IPS-NIHi7 (cell line): Measurements from ENCODE around the gene USH1C.

ENCODE experiments used
- DNase-seq: peaks from one replicate; pipeline ENCODE4 v3.0.0; 2012; ENCODE audit warnings: mixed read lengths; ENCODE audit errors: extremely low spot score

The USH1C gene

DNA sequence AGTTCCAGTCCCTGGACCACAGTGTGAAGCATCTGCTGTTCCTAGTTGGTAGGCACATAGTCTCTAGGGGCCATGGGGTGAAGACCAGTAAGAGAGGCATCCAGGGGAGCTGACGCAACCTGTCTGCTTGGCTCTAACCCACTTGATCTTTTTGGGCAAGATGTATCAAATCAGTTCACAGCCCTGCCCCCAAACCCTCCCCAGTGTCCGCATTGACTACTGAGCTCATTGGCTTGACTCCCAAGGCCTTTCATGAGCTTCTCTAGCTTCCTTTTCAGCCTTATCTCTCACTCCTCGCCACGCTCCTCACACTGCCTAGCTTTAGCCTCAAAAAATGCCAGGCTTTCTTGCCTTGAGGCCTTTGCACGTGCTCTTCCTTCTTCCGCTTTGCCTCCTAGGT is 37.9 kb downstream of the USH1C start:
- no peak for DNase-seq

DNA sequence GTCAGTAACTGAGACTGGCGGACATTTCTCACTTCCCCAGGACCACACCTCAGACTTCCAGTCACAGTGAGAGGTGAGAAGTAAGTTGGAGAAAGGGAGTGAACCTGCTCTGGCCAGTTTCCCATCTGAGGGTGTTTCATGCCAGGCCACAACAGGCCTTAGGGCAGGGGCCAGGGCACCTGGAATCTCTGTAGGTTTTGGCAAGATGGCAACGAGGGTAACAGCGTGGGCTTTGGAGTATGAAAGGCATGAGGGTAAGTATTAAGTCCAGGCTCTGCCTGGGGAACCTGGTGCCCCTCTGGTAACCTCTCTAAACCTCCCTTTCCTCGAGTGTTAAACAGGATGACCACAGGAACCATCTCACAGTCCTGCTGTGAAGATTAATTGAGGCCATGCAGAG is 39.1 kb downstream of the USH1C start:
- DNase-seq, result no peak

DNA sequence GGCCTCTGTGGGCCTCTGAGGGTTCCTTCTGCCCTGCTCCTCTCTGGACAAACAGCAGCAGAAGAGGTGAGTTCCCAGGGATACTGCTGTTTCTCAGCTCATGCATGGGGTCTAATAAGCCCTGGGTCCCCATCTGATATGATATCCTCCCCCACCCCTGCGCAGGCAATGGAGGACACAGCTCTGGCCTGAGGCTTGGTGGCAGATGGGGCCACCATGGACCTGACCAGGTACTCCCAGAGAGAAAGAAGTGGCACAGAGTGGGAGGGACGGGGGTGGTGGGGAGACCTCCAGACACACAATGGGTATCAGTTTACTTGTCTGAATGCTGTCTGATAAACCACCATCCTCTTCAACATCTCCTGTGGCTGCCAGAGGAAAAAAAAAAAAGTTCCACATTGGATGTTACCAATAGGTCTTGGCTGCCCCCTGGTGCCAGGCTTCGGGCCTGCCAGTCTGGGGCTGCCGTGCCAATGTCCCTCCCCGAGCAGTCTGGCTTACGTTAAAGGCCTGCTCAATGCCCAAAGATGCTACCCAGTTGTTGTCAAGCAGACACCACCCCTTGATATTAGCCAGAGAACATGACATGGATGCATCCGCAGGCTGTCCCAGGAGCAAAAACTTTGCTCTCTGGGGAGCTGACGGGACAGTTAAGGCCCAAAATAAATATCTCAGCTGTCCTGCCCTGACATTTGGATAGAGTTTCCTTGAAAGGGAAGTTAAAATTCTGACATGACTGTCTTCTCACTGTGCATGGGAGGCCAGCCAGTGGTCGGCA is 39.7 kb downstream of the USH1C start:
- DNase-seq, result peak; percentile 86

DNA sequence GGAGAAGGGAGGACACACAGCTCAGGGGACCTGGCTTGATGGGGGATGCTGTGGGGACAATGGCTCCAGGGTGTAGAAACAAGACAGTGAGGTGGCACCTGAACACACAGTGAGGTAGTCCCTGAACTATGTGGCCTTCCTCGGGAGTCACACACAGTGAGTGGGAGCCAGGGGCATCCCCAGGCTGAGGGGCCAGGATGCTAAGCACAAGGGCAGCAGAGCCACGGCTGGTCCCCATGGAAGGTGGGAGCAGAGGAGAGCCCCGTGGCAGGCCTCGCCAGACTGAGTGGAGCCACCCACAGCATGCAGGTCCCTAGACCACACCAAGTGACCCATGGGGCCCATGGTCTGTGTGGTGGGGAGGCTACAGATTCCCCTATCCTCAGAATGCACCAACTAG is 41.6 kb downstream of the USH1C start:
- DNase-seq, result no peak

DNA sequence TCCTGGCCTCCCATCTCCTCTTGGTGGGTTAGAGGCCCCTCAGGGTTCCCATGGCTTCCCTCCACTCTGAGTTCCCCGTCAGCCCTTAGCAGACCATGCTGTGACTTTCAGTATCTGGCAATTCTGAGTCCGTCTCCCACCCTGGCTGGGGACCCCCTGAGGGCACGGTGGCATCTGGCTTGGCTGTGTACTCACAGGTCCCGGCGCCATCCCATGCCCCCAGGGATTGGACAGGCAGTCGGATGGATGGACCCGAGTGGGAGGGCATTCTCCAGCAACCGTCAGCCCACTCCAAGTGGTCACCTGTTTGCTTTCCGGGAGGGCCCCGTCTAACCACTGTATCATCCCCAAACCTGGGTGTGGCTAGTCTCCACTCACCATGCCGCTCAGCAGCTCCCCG is 43.5 kb downstream of the USH1C start:
- DNase-seq, result no peak

DNA sequence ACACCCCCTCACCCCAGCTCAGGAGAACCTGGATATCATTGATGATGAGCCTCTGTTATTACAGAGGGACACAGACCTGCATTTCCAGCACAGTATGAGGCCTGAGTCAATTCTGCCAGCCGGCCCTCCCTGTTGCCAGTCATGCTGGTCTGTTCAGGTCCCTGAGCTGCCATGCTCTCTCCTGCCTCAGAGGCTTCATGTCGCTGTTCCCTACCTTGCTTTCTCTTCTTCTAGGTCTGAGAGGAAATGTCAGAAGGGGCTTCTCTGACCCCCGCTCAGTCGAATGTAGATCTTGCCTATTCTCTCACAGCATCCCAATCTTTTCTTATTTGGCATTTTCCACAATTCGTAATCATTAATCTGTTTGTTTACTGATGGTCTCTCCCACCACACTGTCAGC is 45.7 kb downstream of the USH1C start:
- DNase-seq, result peak; percentile 56

DNA sequence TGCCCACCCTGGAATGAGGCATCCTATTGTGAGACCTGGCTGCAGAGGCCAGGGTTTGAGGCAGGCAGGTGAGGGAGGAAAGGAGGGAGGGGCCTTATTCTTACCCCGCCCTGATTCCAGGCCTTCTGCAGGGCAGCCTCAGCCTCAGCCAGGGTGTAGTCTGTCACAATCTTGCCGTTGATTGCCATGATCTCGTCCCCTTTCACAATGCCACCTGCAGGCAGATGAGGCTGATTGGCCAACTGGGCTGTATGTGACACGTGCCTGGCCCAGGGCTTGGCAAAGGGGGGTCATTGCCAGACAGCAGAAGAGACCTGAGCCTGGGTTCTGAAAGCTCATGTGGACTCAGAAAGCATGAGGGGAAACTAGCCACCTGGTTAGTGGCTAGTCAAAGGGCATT is 46.2 kb downstream of the USH1C start:
- peak; percentile 31 for DNase-seq

DNA sequence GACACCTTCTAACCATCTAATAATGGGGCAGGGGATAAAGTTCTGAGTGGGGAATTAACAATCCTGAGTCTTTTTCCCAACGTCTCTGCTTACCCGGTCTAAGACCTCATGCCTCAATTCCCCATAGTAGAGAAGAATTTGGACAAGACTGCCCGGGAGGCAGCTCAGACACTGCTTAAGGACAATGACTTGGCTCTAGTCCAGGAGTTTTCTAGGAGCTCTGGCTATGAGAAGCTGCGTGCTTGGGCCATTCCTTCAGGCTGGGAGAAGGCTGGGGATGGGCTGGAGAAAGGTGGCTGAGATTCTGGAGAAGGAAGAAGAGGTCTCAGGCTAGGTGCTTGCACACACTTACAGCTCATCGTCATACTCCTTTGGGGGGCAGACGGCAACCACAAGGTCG is 47.8 kb downstream of the USH1C start:
- DNase-seq, result no peak

DNA sequence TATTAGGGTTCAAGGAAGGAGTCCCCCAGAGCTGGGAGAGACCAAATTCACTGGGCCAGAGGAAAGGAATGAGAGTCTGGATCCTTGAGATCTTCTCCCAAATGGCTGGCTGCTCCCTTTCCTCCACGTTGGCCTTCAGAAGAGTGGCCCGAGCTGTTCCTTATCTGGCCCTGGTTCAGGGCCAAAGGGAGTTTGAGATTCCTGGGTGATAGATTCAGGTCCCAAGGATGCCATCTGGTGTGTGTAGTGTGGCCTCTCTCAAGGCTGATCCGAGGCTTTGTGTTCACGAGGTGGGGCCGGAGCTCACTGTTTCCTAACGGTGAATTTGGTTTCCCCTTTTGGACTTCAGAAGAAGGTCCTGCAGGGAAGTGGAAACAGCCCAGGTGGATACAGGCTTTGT is 50.2 kb downstream of the USH1C start:
- DNase-seq, result no peak

DNA sequence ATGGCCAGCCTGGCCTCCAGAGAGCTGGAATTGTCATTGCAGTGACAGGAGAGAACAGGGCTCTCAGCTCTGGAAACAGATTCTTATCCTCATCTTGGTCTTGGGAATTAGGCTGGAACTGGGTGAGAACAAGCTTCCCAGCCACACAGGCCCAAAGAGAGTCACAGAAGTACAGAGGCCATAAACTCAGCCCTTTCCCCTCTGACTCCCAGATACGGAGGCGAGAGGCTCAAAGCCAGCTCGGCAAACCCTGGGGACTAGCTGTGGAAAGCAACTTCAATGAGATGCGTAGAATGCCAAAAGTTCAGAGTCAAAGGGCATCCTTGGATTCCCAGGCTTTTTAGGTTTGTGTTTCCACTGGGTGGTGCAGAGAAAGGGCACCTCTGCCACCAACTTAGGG is 53.3 kb downstream of the USH1C start:
- no peak for DNase-seq

DNA sequence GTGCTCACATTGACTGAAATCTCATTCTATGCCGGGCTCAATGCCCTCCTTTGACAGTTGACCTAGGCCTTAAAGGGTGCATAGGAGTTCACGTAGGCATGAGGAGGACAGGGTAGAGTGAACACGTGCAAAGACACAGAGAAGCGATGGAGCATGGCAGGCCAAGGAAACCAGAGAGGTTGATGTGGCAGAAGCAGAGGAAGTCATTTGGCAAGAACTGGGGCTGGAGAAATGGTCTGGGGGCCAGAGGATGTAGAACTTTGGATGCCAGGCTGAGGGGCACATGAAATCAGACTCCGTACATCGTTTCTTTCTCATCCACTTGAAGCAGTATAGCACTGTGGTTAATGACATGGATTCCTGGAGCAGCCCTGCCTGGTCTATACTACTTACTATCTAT is 54.0 kb downstream of the USH1C start:
- DNase-seq, result no peak

DNA sequence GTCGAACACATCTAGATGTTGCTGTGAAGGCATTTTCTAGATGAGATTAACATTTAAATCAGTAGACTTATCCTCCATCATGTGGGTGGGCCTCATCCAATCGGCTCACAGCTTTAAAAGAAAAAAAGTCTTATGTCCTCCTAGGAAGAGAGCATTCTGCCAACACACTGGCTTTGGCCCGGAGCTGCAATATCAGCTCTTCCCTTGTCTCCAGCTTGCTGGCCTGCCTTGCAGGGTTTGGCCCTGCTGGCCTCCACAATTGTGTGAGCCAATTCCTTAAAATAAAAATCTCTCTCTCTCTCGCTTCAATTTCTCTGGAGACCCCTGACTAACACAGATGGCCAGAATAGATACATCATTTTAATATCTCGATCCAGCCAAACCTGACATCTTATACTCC is 54.5 kb downstream of the USH1C start:
- no peak for DNase-seq

DNA sequence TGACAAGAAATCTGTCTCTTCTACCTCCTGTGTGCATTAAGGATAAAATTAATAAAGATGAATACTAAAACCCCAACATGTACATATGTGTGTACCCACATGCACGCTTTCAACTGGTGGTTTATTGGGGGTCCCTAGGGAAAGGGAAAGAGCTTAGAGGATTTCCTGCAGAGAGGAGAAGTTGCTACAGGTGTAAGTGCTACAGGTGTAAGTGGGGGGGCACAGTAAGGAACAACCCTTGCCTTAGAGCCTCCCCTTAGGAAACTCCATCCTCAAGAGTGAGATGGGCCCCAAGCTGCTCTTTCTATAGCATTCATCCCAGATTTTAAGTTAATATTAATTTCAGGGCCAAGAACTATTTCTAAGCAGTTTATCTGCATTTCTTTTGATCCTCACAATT is 55.7 kb downstream of the USH1C start:
- no peak for DNase-seq

DNA sequence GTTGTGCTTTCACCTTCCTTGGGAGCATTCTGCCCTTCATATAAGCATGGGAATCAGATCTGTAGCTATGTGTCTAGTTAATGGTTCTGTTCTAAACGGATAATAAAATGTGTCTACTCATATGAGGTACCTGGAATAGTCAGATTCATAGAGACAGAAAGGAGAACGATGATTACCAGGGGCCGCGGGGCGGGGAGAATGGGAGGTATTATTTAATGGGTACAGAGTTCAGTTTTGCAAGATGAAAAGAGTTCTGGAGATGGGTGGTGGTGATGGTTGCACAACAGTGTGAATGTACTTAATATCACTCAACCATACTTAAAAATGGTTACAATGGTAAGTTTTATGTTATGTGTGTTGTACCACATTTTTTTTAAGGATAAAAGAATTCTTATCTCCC is 57.6 kb downstream of the USH1C start:
- no peak for DNase-seq

DNA sequence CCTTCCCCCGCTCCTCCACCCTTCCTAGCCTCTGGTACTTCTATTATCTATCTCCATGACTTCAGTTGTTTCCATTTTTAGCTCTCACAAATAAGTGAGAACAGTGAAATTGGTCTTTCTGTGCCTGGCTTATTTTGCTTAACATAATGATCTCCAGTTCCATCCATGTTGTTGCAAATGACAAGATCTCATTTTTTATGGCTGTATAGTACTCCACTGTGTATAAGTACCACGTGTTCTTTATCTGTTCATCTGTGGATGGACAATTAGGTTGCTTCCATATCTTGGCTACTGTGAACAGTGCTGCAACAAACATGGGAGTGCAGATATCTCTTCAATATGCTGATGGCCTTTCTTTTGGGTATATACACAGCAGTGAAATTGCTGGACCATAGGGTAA is 60.7 kb downstream of the USH1C start:
- DNase-seq, result no peak

DNA sequence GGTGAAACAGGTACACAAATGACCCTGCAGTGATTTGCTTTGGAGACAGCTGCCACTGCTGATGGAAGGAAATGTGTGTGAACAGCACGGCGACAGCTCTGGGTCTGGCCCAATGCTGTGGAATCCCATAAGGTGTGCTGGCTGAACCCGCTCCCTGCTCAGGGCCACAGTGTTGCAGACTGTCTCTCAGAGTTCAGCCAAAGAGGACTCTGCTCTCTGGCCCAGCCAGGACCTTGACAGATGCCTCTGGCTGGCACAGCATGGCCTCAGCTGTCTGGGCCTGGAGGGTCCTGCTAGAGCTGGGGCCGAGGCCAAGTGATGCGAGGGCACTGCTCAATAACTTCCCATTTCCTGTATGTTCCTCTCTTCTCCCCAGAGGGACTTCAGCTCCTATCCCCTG is 62.3 kb downstream of the USH1C start:
- no peak for DNase-seq

DNA sequence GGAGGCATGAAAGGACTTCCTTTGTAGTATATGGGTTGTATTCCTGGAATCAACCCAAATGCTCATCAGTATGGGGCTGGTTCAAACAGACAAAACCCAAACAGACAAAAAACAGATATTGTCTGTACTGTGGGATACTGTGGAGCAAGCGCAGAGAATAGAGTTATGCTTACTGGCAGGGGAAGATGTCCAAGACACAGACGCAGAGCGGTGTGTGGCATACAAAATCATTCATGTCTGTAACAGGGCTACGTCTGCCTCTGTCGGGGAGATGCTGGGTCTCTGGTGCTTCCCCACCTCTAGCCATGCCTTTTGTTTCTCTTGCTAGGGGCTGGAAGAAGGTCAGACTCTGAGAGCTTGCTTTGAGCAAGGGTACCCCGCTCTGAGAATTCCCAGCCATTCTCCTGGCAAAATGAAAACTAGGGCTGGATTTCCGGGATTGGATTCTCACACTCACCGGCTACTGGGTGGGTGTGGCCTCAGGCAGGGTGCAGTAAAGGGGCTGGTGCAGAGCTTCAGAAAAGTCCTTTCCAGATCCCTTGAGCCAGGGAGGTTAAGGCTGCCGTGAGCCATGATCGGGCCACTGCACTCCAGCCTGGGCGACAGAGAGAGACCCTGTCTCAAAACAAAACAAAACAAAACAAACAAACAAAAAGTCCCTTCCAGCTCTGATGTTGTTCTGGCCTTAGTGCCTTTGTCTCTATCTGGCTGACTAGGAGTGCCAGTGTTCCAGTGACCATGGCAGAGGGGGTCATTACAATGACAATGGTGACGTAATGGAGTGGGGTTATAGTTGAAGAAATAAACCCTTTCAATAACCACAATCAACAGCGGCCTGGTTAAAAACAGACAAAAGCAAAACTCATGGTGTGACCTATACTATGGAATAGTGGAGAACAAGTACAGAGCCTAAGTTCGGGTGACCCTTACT is 64.7 kb downstream of the USH1C start:
- peak; percentile 85 for DNase-seq

DNA sequence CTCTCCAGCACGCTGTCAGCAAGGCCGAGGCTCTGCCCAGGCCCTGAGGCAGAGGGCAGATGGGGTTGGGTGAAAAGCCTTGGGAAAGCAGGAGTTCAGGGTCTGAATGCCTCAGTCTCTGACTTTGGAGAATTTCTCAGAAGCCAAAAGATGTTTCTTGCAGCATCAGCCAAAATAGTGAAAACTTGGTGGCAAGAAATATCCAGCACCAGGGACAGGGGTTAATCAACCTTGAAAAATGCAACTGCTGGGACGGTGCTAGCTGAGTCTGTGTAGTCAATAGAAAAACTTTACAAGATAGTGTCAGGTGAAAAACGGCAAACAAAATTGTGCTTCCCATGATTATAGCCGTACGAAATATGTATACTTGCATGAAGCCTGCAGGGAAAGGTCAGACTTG is 66.1 kb downstream of the USH1C start:
- no peak for DNase-seq

DNA sequence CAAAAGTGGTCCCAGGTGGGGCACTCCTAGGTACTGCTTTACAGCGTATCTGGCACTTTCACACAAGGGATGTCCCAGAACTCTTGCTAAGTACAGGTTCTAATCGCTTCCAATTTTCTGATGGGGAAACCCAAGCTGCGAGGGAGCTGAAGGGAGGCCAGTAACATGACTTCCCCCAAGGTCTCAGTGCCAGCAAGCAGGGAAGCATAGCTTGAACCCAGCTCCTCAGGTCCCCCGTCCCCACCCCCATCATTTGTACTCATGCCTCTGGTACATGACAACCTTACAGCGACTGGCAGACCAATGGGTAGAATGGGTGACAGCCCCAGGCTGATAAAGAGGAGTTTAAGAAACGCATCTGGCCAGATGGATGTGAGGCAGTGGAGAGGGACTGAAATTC is 66.9 kb downstream of the USH1C start:
- no peak for DNase-seq

DNA sequence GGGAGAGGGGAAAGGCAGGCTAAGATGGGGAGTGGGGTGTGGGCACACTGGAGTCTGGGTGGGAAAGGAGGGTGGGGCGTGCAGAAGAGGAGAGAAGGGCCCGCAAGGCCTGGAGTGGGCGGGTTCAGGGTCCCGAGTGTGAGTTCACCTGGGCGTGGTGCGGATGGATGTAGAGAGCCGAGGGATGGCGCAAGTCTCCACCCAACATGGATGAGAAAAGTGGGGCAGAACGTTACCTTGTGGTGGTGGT is 67.2 kb downstream of the USH1C start:
- no peak for DNase-seq

DNA sequence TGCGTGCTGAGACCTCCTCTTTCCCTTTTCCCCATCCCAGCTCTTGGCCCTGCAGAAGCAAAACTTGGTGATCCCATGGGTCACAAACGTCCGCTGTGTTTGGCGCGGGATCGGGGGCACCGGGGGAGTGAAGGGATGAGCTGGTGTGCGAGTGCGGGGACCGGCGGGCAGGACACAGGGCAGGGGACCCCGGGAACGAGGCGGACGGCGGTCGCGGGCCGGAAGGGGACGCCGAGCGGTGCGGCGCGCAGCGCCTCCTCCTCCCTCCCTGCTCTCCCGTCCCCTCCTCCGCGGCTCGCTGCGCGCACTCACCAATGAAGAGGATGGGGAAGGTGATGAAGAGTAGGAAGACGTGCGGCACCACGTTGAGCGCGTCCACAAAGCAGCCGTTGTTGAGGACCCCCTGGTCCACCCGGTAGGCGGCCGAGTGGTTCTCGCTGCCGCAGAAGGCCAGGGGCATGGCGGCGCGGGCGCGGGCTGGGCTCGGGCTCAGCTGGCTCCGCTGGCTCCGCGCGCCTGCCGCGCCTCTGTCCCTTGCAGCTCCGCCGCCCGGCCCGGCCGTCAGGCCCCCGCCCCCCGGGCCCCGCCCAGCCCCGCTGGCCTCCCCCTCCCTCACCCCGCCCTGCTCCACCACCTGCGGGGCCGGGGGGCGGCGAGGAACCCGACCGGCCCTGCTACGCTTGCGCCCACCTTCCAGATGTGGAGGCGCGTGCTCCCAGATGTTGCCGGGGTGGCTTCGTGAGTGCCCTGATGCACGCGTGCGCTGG is 67.7 kb downstream of the USH1C start, which contains the start of gene ABCC8:
TSS of gene ABCC8 (minus strand) at position 529 of the 767 bp plus-strand sequence. CDS start at position 460, 69 bp downstream.
- peak; percentile 67 for DNase-seq

DNA sequence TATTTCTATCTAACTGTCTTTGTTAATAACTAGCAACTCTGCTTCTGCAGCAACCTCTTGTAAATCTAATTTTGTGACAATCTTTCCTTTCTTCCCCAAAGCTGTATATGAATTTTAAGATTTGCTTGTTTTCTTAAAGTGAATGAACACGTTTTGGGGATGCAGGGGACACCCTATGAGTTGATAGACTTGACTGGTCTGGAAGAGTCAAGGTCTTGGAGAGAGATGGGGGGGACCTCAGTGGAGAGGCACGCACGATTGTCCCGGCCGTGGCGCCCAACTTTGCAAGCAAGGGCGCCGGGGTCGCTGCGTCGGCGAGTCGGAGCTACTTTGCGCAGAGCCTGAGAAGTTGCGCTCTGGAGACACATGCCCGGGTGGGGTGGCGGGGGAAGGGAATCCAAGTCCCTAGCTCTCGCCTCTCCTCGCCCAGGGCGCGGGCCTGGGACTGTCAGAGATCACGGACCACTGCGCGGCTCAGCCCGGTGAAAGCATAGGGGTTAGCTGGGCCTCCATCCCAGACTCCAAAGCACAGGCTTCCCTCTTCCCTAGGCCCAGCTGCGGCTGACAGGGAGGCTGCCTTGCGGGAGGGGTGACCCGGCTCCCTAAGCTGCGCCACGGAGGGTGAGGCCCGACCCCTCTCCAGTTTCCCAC is 68.4 kb downstream of the USH1C start:
- DNase-seq, result no peak
